ENCODE results near the gene NET1. TPM values are rescaled to one million over a fixed set of nuclear protein-coding genes. Genes with fewer than 3 reads are reported as not detected.

NET1 gene
- total RNA-seq, 4 donors from 2014 or later, result 64.3 to 124 (median 77.2) TPM

DNA sequence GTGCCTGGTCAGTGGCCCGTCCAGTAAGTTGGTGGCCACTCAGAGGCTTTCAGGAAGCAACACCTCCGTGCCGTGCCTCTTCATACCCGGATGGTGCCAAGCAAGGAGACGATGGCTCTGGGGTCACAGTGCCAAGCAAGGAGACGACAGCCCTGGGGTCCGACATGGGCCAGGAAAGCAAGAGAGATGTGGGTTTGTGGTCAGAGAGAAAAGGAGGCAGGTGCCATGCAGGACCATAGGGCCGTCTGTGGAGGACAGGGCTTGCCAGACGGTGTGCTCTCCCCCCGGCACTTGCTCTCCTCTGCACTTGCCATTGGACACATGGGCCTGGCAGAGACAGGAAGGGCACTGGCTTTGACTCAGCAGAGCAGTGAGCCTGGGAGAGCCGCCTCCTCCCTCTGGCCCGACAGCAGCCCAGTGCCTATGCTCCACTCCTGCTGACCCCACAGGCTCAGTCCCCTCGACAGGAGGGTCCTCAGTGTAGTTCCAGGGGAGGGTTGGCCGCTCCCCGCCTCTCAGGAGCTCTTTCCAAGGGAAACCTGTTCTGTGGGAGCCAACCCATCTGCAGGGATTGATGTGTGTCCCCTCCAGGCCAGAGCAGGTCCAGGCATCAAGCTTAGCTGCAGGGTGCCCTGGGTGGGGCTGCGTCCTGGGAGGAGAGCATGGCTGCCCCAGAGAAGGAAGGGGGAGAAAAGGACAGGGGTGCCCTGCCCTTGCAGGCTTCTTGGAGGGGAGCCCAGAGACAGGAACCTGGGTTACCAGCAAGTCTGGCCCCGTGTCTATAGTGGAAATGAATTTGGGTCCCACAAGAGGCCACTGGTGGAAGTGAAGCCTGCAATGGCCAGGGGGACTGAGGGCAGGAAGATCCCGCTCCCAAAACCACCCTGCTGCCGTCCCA lies 94.6 kb downstream of the NET1 start:
- 69 to 70% methylated on average over 17 of the region's 19 CpGs for WGBS, 2 donors

DNA sequence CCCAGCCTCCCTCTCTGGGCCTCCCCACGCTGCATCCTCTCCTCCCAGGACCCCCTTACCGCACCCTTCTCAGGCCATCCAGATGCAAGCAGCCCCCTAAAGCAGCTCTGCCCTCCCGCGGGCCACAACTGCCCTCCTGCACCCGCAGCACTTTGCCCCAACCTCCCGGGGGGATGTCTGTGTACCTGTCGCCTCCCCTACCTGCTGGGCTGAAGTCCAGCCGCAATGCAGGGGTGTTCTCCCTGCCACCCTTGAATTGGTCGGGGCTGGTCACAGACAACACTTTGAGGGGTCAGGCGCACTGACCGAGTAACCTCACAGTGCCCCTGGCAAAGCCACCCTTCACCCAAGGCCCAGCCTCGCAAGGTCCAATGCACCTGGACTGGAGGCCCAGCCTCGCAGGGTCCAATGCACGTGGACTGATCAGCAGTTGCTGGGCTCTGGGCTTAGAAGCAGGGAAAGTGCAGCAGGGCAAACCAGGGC lies 95.3 kb downstream of the NET1 start:
- no peak for TF ChIP-seq POLR2A (IDR thresholded peaks at IDR 0.05)
- TF ChIP-seq CTCF (IDR thresholded peaks at IDR 0.05), result no peak
- intact Hi-C loops (cut with DNase I; ENCODE audit: low total_unique reads), result no loop called here
- WGBS, 2 donors, result 81 to 87% methylated on average over 13 to 14 of the region's 14 CpGs
- no peak for DNase-seq (ENCODE audit: low spot score in 2 of 2)
- H3K4me3 ChIP-seq (ENCODE audit: low read depth, poor library complexity, severe bottlenecking), result no peak overlapping the region

More for the DNA sequence above, 94.6 kb downstream of the NET1 start:
- DNase-seq (ENCODE audit: low spot score in 2 of 2), result no peak
- intact Hi-C loops (cut with DNase I; ENCODE audit: low total_unique reads), result no loop called here
- no peak overlapping the region for H3K4me3 ChIP-seq (ENCODE audit: low read depth, poor library complexity, severe bottlenecking)
- TF ChIP-seq POLR2A (IDR thresholded peaks at IDR 0.05) (no peak), CTCF (IDR thresholded peaks at IDR 0.05) (no peak)

DNA sequence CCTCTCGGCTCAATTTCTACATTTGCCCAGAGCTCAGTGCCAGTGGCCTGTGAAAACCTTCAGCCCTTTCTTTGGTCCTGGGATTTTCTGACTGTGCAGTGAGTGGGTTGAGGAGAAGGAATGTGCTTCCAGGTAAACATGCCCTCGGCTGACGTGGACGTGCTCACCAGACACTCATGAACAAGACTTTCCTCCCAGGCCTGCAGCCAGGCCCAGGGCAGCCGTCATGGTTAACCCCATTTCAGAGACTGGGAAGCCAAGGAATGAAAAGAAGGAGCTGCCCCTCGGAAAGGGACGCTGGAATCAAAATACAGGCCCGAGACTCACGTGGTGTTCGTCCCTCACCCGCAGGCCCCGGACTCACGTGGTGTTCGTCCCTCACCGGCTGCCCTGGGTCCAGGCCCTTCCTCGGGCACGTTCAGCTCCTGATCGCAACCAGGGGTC lies 95.8 kb downstream of the NET1 start:
- WGBS, 2 donors, result 84 to 94% methylated on average over 18 of the region's 18 CpGs
- no peak for DNase-seq (ENCODE audit: low spot score in 2 of 2)
- no peak overlapping the region for H3K4me3 ChIP-seq (ENCODE audit: low read depth, poor library complexity, severe bottlenecking)
- TF ChIP-seq CTCF (IDR thresholded peaks at IDR 0.05) (no peak), POLR2A (IDR thresholded peaks at IDR 0.05) (no peak)
- intact Hi-C loops (cut with DNase I; ENCODE audit: low total_unique reads), result no loop called here

Other genes starting within 250 kb of the NET1 start
- not detected for gene AKR1C8, start 227.4 kb upstream of the NET1 start, total RNA-seq
- not detected for gene AKR1C4, start 215.7 kb upstream of the NET1 start, total RNA-seq
- not detected for gene UCN3, start 47.6 kb upstream of the NET1 start, total RNA-seq
- gene TUBAL3, start 7.7 kb upstream of the NET1 start, total RNA-seq, result 1 to 10 TPM in 1 of 4 donors, under 1 TPM in 1, not detected in 2; 0.93 to 1.0 TPM
- gene CALML5, start 87.0 kb downstream of the NET1 start, total RNA-seq, result 1,000 to 10,000 TPM; 5,202 to 6,742 (median 5,683) TPM
- gene CALML3, start 112.4 kb downstream of the NET1 start, total RNA-seq, result 100 to 1,000 TPM in 2 of 4 donors, 10 to 100 TPM in 2; 43.4 to 181 (median 90.7) TPM

Measured in lower leg skin (tissue), 4 donors.